OCI-LY3 (cell line): Measurements from ENCODE around the gene NOD2.

ENCODE experiments used
- CTCF ChIP-seq: fragments of 200-600, 300-600 bp; sonication (generic); IDR thresholded peaks from 2 replicates; pipeline ENCODE4 v1.5.1; 2014; ENCODE audit warnings: antibody characterized with exemption, low read length, low read depth
- EZH2phosphoT487 ChIP-seq: fragments of 200-600 bp; shearing (Covaris generic); IDR thresholded peaks from 2 replicates; pipeline ENCODE4 v1.6.1; 2018; ENCODE audit warnings: antibody characterized with exemption, mixed run types, low read depth

DNA sequence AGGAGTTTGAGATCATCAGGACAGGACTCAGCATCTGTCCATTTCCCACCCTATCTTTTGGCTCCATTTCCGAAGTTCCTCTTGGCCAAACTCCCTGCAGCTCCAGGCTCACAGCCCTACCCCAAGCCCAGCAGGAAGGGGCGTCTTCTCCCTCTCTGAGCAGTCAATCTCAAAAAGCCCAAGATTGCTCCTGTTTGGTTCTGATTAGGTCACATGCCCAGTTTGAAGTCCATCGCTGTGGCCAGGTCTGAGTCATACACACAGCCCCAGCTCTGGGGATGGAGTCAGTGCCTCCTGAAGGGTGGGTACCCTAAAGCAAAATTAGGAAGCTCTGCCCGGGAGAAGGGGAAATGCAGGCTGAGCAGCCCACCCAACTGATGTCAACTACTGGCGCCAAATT lies 36.2 kb upstream of the NOD2 start:
- TF ChIP-seq CTCF = no peak
- no peak for TF ChIP-seq EZH2phosphoT487
